Keratinocyte (primary cell): ENCODE data around the gene LPCAT1. TPM values are rescaled to one million over a fixed set of nuclear protein-coding genes. Genes with fewer than 3 reads are reported as not detected.

Source experiments
- DNase-seq: peaks from one replicate; pipeline ENCODE4 v3.0.0-alpha.2; 2011; ENCODE audit warnings: low read depth, missing footprints, low spot score
- FAIRE-seq: peaks from 2 replicates; lab custom pipeline; 2011; peaks lifted over from hg19 to GRCh38; lab: Jason Lieb, UNC
- H2AFZ ChIP-seq: 2 replicates; pipeline ENCODE4 v1.6.0; 2012; ENCODE audit warnings: low read length, control low read depth, inconsistent platforms; ENCODE audit not compliant: control insufficient read depth
- H3K27ac ChIP-seq: 2 replicates; pipeline ENCODE4 v1.5.1; 2011; ENCODE audit warnings: low read length; ENCODE audit not compliant: control insufficient read depth, insufficient read depth
- H3K27me3 ChIP-seq: 3 replicates; pipeline ENCODE4 v1.6.0; 2011; ENCODE audit warnings: low read length; ENCODE audit not compliant: control insufficient read depth, insufficient read depth; ENCODE audit errors: extremely low read depth
- H3K36me3 ChIP-seq, 2 experiments: 2 replicates in 1 of 2; 3 replicates in 1 of 2; pipeline ENCODE4 v1.5.1; 2011; ENCODE audit warnings: low read length in 2 of 2, mild to moderate bottlenecking in 1 of 2; ENCODE audit not compliant: control insufficient read depth in 2 of 2, insufficient read depth in 2 of 2; ENCODE audit errors: extremely low read depth in 1 of 2
- H3K4me1 ChIP-seq: 3 replicates; pipeline ENCODE4 v1.5.1; 2011; ENCODE audit warnings: low read length; ENCODE audit not compliant: control insufficient read depth, insufficient read depth; ENCODE audit errors: extremely low read depth
- H3K4me2 ChIP-seq: 3 replicates; pipeline ENCODE4 v1.6.0; 2011; ENCODE audit warnings: low read depth, low read length; ENCODE audit not compliant: control insufficient read depth, insufficient read depth; ENCODE audit errors: extremely low read depth
- H3K4me3 ChIP-seq, 3 experiments: fragments of 200-600 bp in 1 of 3; sonication (generic) in 1 of 3; 2 replicates in 2 of 3; 3 replicates in 1 of 3; pipeline ENCODE4 v1.5.1; 2011 to 2016; ENCODE audit warnings: low read length in 3 of 3, mild to moderate bottlenecking in 3 of 3, control low read depth in 2 of 3, inconsistent platforms in 1 of 3, low read depth in 1 of 3, mixed read lengths in 1 of 3, mixed run types in 1 of 3, moderate library complexity in 1 of 3; ENCODE audit not compliant: control insufficient read depth in 2 of 3, insufficient read depth in 2 of 3; ENCODE audit errors: extremely low read depth in 1 of 3
- H3K79me2 ChIP-seq: 2 replicates; pipeline ENCODE4 v1.6.0; 2012; ENCODE audit warnings: low read length; ENCODE audit not compliant: control insufficient read depth, insufficient read depth
- H3K9ac ChIP-seq: 3 replicates; pipeline ENCODE4 v1.6.0; 2011; ENCODE audit warnings: low read length; ENCODE audit not compliant: control insufficient read depth, insufficient read depth; ENCODE audit errors: extremely low read depth
- H3K9me1 ChIP-seq: 3 replicates; pipeline ENCODE4 v1.6.0; 2011; ENCODE audit warnings: low read length; ENCODE audit not compliant: control insufficient read depth, insufficient read depth; ENCODE audit errors: extremely low read depth
- H3K9me3 ChIP-seq: 2 replicates; pipeline ENCODE4 v1.5.1; 2012; ENCODE audit warnings: low read depth, low read length; ENCODE audit not compliant: control insufficient read depth
- H4K20me1 ChIP-seq: 3 replicates; pipeline ENCODE4 v1.6.0; 2011; ENCODE audit warnings: low read length; ENCODE audit not compliant: control insufficient read depth, insufficient read depth; ENCODE audit errors: extremely low read depth
- CTCF ChIP-seq, 3 experiments: IDR thresholded peaks in 1 of 3; conservative IDR thresholded peaks in 1 of 3; optimal IDR thresholded peaks in 1 of 3; 2 replicates in 2 of 3; 3 replicates in 1 of 3; pipeline versions ENCODE3 to v1.5.1; 2011; ENCODE audit warnings: low read length in 3 of 3, mild to moderate bottlenecking in 3 of 3, moderate library complexity in 2 of 3, control low read depth in 1 of 3, inconsistent platforms in 1 of 3; ENCODE audit not compliant: insufficient read depth in 2 of 3; ENCODE audit errors: extremely low read depth in 1 of 3
- EZH2 ChIP-seq: IDR thresholded peaks from one replicate; pipeline ENCODE4 v1.6.1; 2012; ENCODE audit warnings: inconsistent platforms, mild to moderate bottlenecking, low read length, moderate library complexity
- dilution Hi-C: fragments of 300-500 bp; cut with MboI; formaldehyde crosslinking; loops from one replicate; pipeline ENCODE4 v1.7.0; 2020; ENCODE audit warnings: low sequenced_read_pairs; ENCODE audit not compliant: extremely low pct_ligation_motif_present
- polyA plus RNA-seq, 5 experiments: library from polyadenylated mRNA; depleted of rRNA in 3 of 5; stranded (reverse) in 3 of 5; stranded (forward) in 1 of 5; unstranded in 1 of 5; fragments of >200 nt; gene quantifications; 1 replicate in 1 of 5; 2 replicates in 3 of 5; 3 replicates in 1 of 5; pipeline versions ENCODE4 v1.2.1 to v1.2.3, GENCODE V29; 2011 to 2012; ENCODE audit warnings: missing spikeins in 2 of 5, low read depth in 1 of 5, low replicate concordance in 1 of 5

The LPCAT1 gene
- polyA plus RNA-seq, 1 donor (not counting 4 experiments of a cell fraction or from before 2014, with no cell fraction given) = 32.9 TPM

- dilution Hi-C loops = no loop called here
- H3K36me3 ChIP-seq = peaks cover 18 to 21% of the 10 kb centered on the region in 2 experiments
- no peak overlapping the region for H3K4me2 ChIP-seq
- H3K9ac ChIP-seq = no peak overlapping the region
- no peak overlapping the region for H3K4me3 ChIP-seq
- H3K27me3 ChIP-seq = no peaks in the 10 kb centered on the region
- DNase-seq (no peak), FAIRE-seq (no peak)
- H3K9me1 ChIP-seq = no peaks in the 10 kb centered on the region
- peaks cover 90% of the 10 kb centered on the region for H3K79me2 ChIP-seq
- H4K20me1 ChIP-seq = peaks cover 28% of the 10 kb centered on the region
- no peak overlapping the region for H2AFZ ChIP-seq
- no peak overlapping the region for H3K27ac ChIP-seq
- H3K4me1 ChIP-seq = peaks cover 10% of the 10 kb centered on the region
- H3K9me3 ChIP-seq = no peaks in the 10 kb centered on the region
- TF ChIP-seq EZH2 (no peak), CTCF (optimal IDR thresholded peaks at IDR 0.05 in 1 of 3, IDR thresholded peaks at IDR 0.05 in 1 of 3, conservative IDR thresholded peaks at IDR 0.05 in 1 of 3; ENCODE audit: extremely low read depth in 1 of 3, insufficient read depth in 2 of 3, low read length in 3 of 3) (no peak)
Observed at GRCh38 chr5:1510151-1510561, 13.6 kb downstream of the LPCAT1 start.

GRCh38 chr5:1509346-1510085 lies 14.2 kb downstream of the LPCAT1 start:
- Histone ChIP-seq H3K9me1 (no peaks in the 10 kb centered on the region), H3K4me1 (peaks cover 10% of the 10 kb centered on the region), H2AFZ (no peak overlapping the region), H3K79me2 (peaks cover 90% of the 10 kb centered on the region), H3K4me3 (no peak overlapping the region), H3K27me3 (no peaks in the 10 kb centered on the region), H4K20me1 (peaks cover 27% of the 10 kb centered on the region), H3K36me3 (peaks cover 18% of the 10 kb centered on the region in 2 experiments), H3K9me3 (no peaks in the 10 kb centered on the region), H3K27ac (no peak overlapping the region), H3K9ac (no peak overlapping the region), H3K4me2 (no peak overlapping the region)
- dilution Hi-C loops = no loop called here
- DNase-seq = no peak
- FAIRE-seq = no peak
- TF ChIP-seq CTCF (optimal IDR thresholded peaks at IDR 0.05 in 1 of 3, IDR thresholded peaks at IDR 0.05 in 1 of 3, conservative IDR thresholded peaks at IDR 0.05 in 1 of 3; ENCODE audit: extremely low read depth in 1 of 3, insufficient read depth in 2 of 3, low read length in 3 of 3) (no peak), EZH2 (no peak)
